ENCODE measurements around the gene LCA5.
A peak's percentile ranks its signal among the peaks of the same experiment; 100 is the strongest.
"Not testable (repeated sequence)": the region's sequence is repeated elsewhere in the genome, so short reads cannot be mapped to it uniquely, and the experiment has no call there.

Gene LCA5

GRCh38 chr6:79536954-79537747 is at the start of gene LCA5:
TSS of gene LCA5 (minus strand) at chr6:79537430. CDS start at chr6:79518894, 18,536 bp downstream.
- Histone ChIP-seq H3K9ac (ENCODE audit: low read length) (no peak within 1 kb of the TSS), H3K36me3 (replicated peaks; ENCODE audit: low read depth, low read length) (no peaks in the 10 kb centered on the region), H3K4me1 (ENCODE audit: low read length) (no peaks in the 10 kb centered on the region), H3K4me3 (ENCODE audit: low read length) (no peak within 1 kb of the TSS), H3K9me3 (ENCODE audit: insufficient read depth, low read length) (no peaks in the 10 kb centered on the region), H3K27ac (ENCODE audit: low read length) (no peak within 1 kb of the TSS), H3K27me3 (ENCODE audit: low read depth, low read length) (no peaks in the 10 kb centered on the region), H4K20me1 (ENCODE audit: insufficient read depth, low read length) (no peaks in the 10 kb centered on the region), H2AFZ (ENCODE audit: low read depth, low read length) (no peak within 1 kb of the TSS), H3K79me2 (ENCODE audit: low read length) (no peaks in the 10 kb centered on the region), H3K4me2 (ENCODE audit: low read length) (no peak within 1 kb of the TSS)
- TF ChIP-seq CTCF (IDR thresholded peaks at IDR 0.05; ENCODE audit: low read depth, low read length) (no peak), EZH2phosphoT487 (IDR thresholded peaks at IDR 0.05; ENCODE audit: low read depth) (no peak)

GRCh38 chr6:79586548-79586947 is 49.3 kb upstream of the LCA5 start:
- no peaks in the 10 kb centered on the region for H3K9me3 ChIP-seq (ENCODE audit: insufficient read depth, low read length)
- H3K4me1 ChIP-seq (ENCODE audit: low read length), result no peaks in the 10 kb centered on the region
- H3K4me3 ChIP-seq (ENCODE audit: low read length), result no peak overlapping the region
- no peak overlapping the region for H3K27ac ChIP-seq (ENCODE audit: low read length)
- no peak overlapping the region for H2AFZ ChIP-seq (ENCODE audit: low read depth, low read length)
- H3K36me3 ChIP-seq (replicated peaks; ENCODE audit: low read depth, low read length), result no peaks in the 10 kb centered on the region
- TF ChIP-seq CTCF (IDR thresholded peaks at IDR 0.05; ENCODE audit: low read depth, low read length) (peak; percentile 32), EZH2phosphoT487 (IDR thresholded peaks at IDR 0.05; ENCODE audit: low read depth) (no peak)
- no peak overlapping the region for H3K4me2 ChIP-seq (ENCODE audit: low read length)
- no peaks in the 10 kb centered on the region for H3K27me3 ChIP-seq (ENCODE audit: low read depth, low read length)
- H4K20me1 ChIP-seq (ENCODE audit: insufficient read depth, low read length), result no peaks in the 10 kb centered on the region
- no peaks in the 10 kb centered on the region for H3K79me2 ChIP-seq (ENCODE audit: low read length)
- H3K9ac ChIP-seq (ENCODE audit: low read length), result no peak overlapping the region

- Histone ChIP-seq H3K9me3 (ENCODE audit: insufficient read depth, low read length) (no peaks in the 10 kb centered on the region), H4K20me1 (ENCODE audit: insufficient read depth, low read length) (no peaks in the 10 kb centered on the region), H3K9ac (ENCODE audit: low read length) (no peak overlapping the region), H3K4me2 (ENCODE audit: low read length) (no peak overlapping the region), H3K4me3 (ENCODE audit: low read length) (no peak overlapping the region), H3K36me3 (replicated peaks; ENCODE audit: low read depth, low read length) (no peaks in the 10 kb centered on the region), H2AFZ (ENCODE audit: low read depth, low read length) (no peak overlapping the region), H3K27me3 (ENCODE audit: low read depth, low read length) (no peaks in the 10 kb centered on the region), H3K4me1 (ENCODE audit: low read length) (no peaks in the 10 kb centered on the region), H3K79me2 (ENCODE audit: low read length) (no peaks in the 10 kb centered on the region), H3K27ac (ENCODE audit: low read length) (no peak overlapping the region)
- TF ChIP-seq CTCF (IDR thresholded peaks at IDR 0.05; ENCODE audit: low read depth, low read length), result no peak
These were observed 47.1 kb upstream of the LCA5 start for GRCh38 chr6:79584332-79584731.

GRCh38 chr6:79577926-79578325 is 40.7 kb upstream of the LCA5 start:
- not testable (repeated sequence) for H4K20me1 ChIP-seq (ENCODE audit: insufficient read depth, low read length); H3K9ac ChIP-seq (ENCODE audit: low read length); H3K27ac ChIP-seq (ENCODE audit: low read length); H3K9me3 ChIP-seq (ENCODE audit: insufficient read depth, low read length); H2AFZ ChIP-seq (ENCODE audit: low read depth, low read length); H3K4me2 ChIP-seq (ENCODE audit: low read length); H3K36me3 ChIP-seq (replicated peaks; ENCODE audit: low read depth, low read length); H3K4me1 ChIP-seq (ENCODE audit: low read length); H3K79me2 ChIP-seq (ENCODE audit: low read length); H3K4me3 ChIP-seq (ENCODE audit: low read length); H3K27me3 ChIP-seq (ENCODE audit: low read depth, low read length)
